ENCODE measurements around the gene ZBTB40.

DNA sequence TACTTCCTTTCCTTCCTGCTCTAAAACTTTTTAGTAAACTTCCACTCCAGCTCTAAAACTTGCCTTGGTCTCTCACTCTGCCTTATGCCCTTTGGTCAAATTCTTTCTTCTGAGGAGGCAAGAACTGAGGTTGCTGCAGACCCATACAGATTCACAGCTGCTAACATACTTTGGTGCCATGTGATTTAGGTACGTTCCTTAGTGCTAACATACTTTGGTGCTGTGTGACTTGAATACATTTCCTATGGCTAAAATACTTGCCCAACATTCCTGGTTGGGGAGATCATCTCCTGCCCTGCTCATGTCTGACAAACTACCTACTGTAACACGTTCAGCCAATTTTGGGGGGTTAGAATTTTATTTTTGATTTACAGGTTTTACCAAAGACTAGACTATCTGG lies 6.8 kb upstream of the ZBTB40 start:
- TF ChIP-seq POLR2A (IDR thresholded peaks at IDR 0.05; ENCODE audit: low read length) (no peak), GATA1 (IDR thresholded peaks at IDR 0.05; ENCODE audit: low read depth, low read length) (no peak)

Measured in erythroblast (primary cell).